Posterior cingulate gyrus (tissue), 11 donors: ENCODE data around the gene HPCAL4.

ENCODE experiments used
- DNase-seq, 10 donors: peaks; one replicate each; pipeline versions ENCODE4 v3.0.0 to v3.0.0-alpha.2; 2020 to 2021; ENCODE audit warnings: mixed read lengths in 3 of 10
- intact Hi-C: fragments of 100-400 bp; cut with DNase I; formaldehyde crosslinking; loops from one replicate; pipeline ENCODE4 v1.15.1; 2023

HPCAL4 gene

DNA sequence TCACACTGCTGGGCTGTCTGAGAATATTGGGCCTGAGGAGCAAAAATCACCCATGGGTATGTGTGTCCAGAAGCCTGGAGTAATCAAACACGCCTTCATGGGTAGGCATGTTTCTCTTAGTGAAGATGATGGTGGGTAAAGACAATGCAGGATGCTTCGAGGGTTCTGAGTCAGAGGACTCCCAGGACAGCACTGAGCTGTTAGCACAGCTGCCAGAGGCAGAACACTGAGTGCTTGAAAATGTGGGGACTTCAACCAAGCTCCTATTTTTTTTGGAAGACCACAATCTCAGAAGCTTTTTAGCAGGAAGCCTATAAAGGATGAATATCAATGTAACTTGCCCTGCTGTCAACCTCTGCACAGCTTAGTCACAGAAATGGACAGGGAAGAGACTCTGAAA, 11.4 kb downstream of the HPCAL4 start:
- DNase-seq: no peak
- intact Hi-C loops: no loop called here

DNA sequence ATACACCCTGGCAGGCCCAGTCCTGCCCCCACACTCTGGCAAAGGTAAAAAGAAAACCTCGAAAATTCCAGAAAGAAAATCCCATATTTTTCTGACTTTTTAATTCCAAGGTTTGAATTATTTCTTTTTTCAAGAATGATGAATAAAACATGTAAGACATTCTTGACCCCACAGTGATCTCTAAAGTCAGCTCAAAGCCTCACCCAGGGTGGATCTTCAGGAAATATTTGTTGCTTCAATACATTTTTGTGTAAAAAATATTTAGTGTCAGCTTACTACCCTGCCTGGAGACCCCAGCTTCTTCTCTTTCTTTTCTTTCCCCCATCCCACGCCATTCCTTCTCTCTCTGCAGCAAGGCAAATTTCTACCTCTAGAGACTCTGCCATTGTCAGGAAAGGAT, 12.3 kb downstream of the HPCAL4 start:
- DNase-seq: no peak

DNA sequence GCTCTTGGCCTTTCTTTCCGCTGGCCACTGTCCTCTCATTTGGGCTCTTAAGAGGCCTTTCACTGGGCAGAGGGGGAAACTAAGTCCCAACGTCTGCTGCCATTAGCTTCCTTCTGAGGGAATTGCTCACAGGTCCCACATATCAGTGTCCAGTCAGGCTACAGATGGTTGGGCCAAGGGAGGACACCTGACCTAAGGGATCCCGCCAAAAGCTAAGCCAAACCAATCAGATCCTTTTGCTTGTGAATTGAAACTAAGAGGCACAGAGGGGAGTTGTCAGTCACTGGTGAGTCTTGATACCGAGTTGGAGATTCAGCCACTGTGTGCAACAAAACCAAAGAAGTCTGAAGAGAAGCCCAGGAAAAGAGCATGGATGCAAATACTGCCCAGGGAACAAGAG, 13.6 kb downstream of the HPCAL4 start:
- intact Hi-C loops: no loop called here
- peak in 1 of 10 donors; percentile 2 for DNase-seq

More for the DNA sequence above, 12.3 kb downstream of the HPCAL4 start:
- intact Hi-C loops: no loop called here

DNA sequence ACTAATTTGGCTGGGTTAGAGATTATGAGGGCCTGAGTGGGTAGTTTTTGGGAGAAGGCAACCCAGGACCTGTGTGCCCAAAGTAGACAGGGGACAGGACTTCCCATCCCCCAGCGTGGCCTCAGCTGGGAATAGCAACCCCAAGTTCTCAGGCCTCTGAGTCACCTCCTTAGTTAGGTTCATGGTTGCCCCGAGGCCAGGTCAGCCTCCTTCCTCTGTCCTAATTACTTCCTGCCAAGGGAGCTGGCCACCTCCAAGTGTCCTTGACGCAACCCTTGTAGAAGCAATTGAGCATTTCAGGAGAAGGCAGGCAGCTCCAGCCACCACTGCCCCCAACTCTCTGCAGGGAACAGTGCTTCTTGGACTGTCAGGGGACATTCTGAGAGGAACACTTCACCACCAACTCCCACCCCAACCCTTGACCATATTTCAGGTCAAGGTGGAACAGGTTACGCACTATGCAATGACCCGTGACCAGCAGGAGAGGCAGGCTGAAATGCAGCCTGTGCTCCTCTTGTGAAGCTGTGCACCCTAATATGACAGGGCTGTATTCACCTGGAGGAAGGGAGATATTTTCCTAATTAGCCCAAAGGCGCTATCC, 14.2 kb downstream of the HPCAL4 start:
- intact Hi-C loops: no loop called here
- DNase-seq: peak in 1 of 10 donors; percentile 41

DNA sequence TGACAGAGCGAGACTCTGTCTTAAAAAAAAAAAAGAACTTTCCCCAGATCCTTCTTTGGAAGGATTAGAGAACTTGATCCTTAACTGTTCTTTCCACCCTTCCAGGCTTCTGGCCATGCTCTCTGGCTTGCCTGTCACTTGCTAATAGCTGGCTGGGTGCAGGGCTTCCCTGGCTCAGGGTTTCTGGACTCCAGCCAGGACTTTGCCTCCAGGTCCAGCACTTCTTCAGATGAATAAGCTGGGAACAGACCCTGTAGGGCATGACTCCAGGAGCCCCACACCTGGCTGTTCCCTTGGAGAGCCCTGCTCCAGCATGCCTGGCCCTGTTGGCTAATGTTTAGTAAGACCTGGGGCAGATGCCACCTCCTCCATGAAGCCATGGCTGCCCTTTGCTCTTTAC, 16.0 kb downstream of the HPCAL4 start:
- intact Hi-C loops: no loop called here
- DNase-seq: peak in 1 of 10 donors; percentile 3

DNA sequence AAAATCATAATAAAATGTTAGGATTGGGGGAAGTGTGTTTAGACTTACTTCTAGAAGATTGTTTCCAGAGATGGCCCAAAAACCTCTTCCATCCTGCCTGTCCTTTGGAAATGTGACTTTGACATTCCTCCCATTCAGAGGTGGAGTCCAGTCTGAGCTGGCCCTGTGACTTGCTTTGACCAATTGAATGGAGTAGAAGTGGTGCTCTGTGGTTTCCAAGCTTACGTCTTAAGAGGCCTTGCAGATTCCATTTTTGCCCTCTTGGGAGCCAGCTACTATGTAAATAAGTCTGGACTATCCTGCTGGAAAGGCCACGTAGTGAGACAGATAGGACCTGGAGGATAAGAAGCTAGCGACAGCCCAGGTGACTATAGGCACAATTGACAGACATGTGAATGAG, 18.0 kb downstream of the HPCAL4 start:
- DNase-seq: peak in 1 of 10 donors; percentile 24
- intact Hi-C loops: no loop called here

DNA sequence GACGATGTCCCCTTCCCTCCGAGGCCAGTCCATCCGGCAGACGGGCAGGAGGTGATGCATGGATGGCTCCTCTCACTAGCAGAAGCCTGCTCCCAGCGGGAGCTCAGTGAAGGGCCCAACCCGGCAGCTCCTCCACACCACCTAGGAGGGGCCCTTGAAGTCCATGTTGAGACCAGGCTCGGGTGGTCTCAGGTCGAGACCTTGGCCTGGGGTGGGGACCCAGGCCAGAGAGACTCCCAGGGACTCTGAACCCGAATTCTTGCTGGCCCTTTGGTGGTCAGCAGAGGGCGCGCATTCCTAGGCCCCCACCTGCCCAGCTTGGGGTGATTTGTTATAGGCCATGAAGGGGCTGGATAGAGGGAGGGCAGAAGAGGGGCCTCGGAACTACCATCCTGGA, 18.7 kb downstream of the HPCAL4 start:
- DNase-seq: peak in 6 of 10 donors; percentile 21 to 86 (median 30)
- intact Hi-C loops: no loop called here

DNA sequence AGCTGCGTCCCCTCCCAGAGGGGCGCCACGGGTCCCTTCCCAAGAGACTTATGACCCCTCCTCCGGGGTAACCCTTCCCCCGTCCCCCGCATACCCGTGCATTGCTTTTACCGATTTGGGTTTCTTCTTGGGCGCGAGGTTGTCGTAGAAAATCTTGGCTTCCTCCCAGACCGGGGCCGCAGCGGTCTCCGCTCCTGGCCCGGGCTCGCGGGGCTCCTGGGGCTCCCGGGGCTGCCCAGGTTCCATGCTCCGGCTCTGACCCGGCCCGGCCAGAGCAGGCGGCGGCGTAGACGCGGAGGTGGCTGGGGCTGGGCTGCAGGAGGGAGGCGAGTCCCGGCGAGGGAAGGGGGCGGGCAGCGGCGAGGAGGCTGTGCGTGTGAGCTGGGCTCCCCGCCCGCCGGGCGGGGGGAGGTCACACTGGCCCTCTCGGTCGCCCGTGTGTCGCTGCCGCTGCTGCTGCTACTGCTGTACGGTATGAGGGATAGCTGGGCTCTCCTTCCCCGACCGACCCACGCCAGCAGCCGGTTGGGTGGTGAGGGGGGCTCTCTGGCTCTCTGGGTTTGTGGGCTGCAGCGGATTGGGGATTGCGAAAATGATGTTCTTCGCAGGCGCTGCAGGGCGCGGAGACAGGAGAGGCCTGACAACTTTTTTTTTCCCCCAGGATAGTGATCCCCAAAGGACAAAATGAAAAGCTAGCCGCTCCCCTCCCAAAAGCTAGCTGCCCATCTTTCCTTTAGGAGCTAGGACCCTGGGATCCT, 19.3 kb downstream of the HPCAL4 start, which contains the start of gene NT5C1A:
Gene NT5C1A (minus strand): TSS at position 315 of the 758 bp plus-strand sequence. CDS start 69 bp downstream, at position 246.
- DNase-seq: peak in 8 of 10 donors; percentile 34 to 93 (median 56)
- intact Hi-C loops: no loop called here

DNA sequence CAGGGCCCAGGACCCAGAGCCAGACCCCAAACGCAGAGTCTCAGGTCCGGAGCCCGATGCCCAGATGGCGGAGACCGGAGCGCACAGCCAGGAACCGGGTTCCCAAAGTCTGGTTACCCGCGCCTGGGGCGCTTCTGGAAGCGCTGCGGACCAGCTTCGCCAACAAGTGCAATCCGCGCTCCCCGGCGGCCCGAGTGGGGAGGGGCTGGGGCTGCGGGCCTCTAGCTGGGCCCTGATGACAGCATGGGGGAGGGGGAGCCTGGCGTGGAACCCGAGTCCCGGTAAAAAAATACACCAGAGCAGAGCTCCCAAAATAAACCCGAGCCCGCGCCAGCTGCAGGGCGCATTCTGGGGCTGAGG, 19.8 kb downstream of the HPCAL4 start:
- intact Hi-C loops: no loop called here
- peak; percentile 38 to 95 (median 66) for DNase-seq

DNA sequence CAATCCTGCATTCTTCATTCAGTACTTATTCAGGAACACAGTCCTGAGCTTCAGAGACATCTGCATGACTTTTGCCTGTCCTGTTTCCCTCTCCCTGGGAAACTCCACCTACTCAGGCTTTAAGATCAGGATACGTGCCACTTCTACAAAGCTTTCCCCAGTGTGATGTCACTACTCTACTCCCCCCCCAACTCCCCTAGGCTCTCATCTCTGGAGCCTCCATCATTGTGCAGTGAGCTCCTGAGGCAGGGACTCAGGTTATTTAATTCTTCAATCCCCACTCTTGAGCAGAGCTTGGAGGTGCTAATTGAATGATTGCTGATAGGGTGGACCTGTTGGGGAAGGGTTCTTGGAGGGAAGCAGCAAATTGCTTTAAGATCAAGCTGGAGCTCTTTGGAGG, 20.5 kb downstream of the HPCAL4 start:
- no peak for DNase-seq
- intact Hi-C loops: no loop called here

DNA sequence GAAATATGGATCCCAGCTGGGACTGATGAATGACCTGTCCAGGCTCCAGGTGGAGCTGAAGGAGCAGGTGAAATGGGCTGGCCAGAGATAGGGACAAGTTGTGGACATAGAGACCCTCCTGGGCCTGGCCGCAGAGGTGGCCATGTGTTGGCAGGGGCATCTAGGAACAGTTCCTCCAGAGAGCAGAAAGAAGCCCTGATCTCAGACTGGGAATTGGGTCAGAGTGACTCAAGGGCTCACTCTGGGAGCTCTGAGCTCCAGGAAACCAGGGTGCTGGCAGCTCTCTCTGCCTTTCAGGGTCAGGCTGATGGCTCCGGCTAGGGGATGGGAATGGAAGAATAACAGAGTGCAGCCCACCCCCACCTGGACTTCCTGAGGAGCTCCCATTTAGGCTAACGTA, 22.3 kb downstream of the HPCAL4 start:
- peak in 1 of 10 donors; percentile 26 for DNase-seq
- intact Hi-C loops: no loop called here

DNA sequence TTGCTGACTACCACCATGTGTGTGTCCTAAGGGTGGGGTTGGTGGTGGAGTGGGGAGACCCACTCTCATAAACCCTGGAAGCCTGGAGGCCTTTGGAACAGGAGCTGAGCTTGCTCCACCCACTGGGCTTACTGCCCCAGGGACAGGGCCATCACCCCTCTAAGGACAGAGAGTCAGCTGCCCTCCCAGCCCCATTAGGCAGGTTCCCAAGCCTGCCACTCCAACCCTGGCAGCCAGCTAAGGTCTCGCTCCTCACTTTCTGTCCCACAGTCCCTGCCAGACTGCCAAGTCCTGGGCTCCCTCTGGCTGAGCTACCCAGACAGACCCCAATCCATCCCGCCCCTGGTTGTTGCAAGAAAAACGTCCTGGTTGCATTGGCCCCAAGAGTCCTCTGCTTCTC, 23.1 kb downstream of the HPCAL4 start:
- intact Hi-C loops: no loop called here
- no peak for DNase-seq

DNA sequence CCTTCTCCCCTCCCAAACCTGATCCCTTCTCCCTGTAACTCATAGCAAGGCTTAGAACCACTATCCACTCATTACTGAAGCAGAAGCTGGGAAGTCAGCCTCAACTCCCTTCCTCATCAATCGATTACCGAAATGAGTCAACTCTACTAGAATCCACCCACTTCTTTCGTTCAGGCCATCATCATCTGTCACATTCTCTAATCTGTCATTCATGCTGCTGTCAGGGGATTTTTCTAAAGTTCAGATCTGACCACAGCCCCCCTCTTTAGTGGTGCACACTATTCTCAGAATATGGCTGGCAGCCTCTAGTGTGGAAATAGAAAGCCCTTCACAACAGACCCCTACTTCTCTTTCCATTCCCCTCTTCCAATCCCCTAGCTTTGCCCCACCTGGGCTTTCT, 24.5 kb downstream of the HPCAL4 start:
- intact Hi-C loops: no loop called here
- DNase-seq: no peak

DNA sequence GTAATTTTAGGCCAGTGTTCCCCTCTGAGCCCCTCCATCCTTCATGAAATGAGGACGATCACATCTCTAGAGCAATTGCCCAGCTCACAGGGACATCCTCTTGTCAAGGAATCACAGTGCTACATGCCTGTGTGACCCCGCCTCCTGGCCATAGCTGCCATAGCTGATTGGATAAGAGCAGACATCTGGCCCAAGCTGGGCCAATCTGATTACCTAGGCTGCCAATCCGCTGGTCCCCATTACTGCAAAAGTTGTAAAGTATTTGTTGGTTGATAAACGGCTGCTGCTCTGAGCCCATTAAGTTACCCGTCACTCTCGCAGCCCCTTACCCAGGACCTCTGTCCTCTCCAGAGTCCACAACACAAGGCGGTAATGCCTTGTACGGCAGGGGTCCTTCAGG, 27.7 kb downstream of the HPCAL4 start:
- intact Hi-C loops: no loop called here

DNA sequence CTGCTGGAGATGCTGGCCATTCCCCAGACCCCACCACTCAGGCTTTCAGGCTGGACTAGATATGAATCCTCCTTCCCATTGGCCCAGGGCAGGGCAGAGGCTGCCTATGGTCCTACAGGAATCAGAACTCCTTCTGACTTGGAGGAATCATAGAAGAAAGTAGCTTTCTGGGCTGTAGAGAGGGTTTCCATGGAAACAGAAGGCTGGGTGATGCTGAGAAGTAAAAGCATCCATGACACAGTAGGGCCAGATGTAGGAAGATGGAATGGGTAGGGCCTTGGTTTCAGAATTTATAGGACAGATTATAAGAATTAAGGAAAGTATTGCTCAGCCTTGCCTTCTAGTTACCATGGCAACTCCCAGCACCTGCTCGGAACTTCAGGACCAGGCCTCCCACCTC, 28.4 kb downstream of the HPCAL4 start:
- intact Hi-C loops: no loop called here

More for the DNA sequence above, 27.7 kb downstream of the HPCAL4 start:
- DNase-seq: no peak

DNA sequence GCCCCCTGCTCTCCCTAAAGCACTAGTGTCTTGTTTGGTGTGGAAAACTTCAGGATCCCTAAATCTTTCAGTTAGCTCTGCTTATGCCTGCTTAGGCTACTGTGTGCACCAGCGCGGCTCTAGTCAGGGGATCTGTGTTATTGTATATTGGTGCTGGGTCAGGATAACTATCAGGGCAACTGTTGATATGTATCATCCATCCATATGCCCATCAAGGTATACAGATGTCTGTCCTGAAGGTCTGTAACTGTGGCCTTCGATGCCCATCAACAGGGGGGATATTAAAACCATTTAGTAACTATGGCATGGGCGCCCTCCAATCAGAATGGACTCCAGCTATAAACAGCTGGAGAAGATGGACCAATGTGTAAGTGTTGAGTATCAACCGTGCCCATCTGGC, 31.7 kb downstream of the HPCAL4 start:
- DNase-seq: peak in 1 of 10 donors; percentile 2
- intact Hi-C loops: no loop called here

More for the DNA sequence above, 28.4 kb downstream of the HPCAL4 start:
- DNase-seq: no peak

DNA sequence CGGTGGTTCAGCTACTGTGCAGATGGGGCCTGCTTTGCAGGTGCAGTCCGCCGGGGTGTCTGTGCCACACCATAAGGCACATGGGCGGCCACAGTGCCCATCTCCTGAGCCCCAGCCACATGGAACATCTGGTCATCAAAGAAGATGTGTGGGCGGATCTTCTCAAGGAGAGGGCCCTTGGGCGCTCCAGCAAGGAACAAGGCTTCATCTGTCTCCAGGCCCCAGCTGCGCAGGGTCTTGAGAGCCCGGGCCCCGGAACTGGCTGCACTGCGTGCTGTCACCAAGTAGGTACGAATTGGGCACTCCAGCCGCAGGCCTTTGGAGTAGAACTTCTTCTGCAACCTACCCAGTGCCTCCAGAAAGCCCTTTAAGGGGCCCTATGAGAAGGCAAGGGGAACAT, 32.1 kb downstream of the HPCAL4 start:
- DNase-seq: no peak
- intact Hi-C loops: no loop called here

DNA sequence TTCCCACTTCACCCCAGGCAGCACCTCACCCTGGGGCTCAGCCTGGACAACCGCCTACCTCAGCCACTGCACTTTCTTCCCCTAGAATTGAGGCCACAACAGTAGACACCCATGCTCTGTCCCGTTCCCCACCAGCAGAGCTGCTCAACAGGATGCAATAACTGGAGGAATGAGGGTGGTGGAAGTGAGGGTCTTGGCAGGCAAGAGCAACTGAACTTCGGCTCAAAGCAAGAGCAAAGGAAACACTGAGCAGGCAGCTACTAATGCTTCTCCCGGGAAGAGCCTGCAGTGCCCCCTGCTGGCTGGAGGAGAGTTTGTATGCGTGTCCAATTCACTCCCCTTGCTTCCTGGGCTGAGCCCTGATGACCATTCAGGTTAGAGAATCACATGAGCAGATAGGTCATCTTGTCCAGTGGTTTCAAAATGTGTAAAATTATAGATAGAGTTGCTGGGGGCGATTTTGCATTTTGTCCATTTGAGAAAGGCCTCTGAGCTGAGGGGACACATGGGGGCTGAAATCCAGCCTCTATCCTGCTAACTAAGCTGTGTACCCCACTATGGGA, 33.2 kb downstream of the HPCAL4 start:
- intact Hi-C loops: no loop called here
- DNase-seq: peak in 7 of 10 donors; percentile 50 to 94 (median 59)

DNA sequence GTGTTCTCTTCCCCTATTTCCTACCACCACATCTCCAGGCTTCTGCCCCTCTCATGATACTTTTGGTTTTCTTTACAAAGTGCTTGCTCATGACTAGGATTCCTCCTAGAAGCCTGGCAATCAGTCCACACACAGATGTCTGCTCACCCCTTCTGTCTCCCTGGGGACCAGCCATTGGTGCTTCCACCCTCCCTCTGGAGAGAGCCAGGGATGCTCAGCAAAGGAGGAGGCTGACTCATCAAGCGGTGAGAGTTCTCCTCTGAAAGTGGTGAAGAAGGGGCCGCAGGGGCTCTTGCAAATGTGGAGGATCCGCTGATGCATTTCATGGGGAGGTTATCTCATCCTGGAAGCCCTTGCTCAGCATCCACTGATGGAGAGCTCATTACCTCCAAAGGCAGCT, 33.8 kb downstream of the HPCAL4 start:
- DNase-seq: peak in 2 of 10 donors; percentile 29 to 91
- intact Hi-C loops: no loop called here

DNA sequence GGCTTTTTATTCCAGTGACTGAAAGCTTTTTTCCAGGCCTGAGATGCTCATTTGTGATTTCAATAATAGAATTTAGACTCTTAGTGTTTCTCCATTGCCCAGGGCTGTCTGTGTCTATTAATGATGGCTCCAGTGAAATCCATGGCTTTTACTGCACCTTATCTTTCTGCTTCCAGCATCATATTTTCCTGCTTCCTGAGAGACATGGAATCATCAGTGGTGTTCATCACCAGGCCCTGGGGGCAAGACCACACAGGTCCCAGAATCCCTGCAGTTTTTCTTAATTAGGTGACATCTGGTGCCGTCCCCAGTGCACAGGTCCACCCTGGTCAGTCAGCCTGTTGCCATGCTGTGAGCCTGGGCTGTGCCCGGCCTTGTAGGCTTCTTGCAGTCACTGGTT, 34.8 kb downstream of the HPCAL4 start:
- no peak for DNase-seq
- intact Hi-C loops: no loop called here

DNA sequence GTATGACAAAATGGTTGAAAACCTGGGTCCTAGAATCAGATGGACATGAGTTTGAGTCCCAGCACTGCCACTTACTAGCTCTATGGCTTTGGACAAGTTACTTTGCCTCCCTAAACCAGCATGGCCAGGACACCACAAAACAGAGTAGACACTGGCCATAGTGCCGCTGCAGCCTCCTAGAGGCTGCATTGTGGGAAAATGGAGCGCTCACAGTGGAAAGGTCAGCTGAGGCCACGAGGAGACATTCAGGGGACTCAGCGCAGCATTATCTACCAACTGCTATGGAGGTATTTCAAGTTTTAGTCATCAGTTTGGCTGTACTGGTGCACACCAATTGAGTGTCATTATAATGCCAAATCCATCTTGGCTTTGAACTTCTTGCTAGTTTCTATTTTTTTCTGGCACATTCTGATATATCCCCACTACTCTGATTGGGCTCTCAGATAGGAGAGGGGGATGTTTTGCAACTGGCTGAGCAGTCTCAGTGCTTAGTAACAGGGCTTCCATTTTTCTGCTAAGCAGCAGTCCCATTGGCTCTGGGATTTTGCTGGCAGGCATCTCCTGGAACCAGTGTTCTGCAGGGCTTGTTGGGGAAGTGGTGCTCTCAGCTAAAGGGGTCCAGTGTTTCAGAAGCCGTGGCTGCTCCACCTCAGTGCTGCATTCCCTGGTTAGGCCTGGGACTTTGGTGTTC, 35.5 kb downstream of the HPCAL4 start:
- peak in 1 of 10 donors; percentile 21 for DNase-seq
- intact Hi-C loops: no loop called here
